GM19240 (cell line): ENCODE data around the gene ADORA1.

ENCODE experiments used
- DNase-seq: peaks from one replicate; pipeline ENCODE4 v3.0.0; 2011; ENCODE audit warnings: low spot score; ENCODE audit not compliant: insufficient read length

Gene ADORA1

GRCh38 chr1:203127666-203128430 lies at the start of gene ADORA1:
Gene ADORA1 (plus strand): TSS chr1:203127726. CDS start chr1:203128842, 1,116 bp downstream.
- no peak for DNase-seq

- no peak for DNase-seq
These were observed 49.6 kb upstream of the ADORA1 start for GRCh38 chr1:203077956-203078355.

- no peak for DNase-seq
These were observed 49.0 kb upstream of the ADORA1 start for GRCh38 chr1:203078478-203078877.

- no peak for DNase-seq
These were observed 47.1 kb upstream of the ADORA1 start for GRCh38 chr1:203080456-203080855.

GRCh38 chr1:203081465-203082230 lies 45.9 kb upstream of the ADORA1 start:
- no peak for DNase-seq

GRCh38 chr1:203082231-203082505 lies 45.4 kb upstream of the ADORA1 start:
- DNase-seq, result no peak

- no peak for DNase-seq
These were observed 44.7 kb upstream of the ADORA1 start for GRCh38 chr1:203082571-203083462.

GRCh38 chr1:203083463-203083921 lies 44.0 kb upstream of the ADORA1 start:
- no peak for DNase-seq

- DNase-seq, result no peak
These were observed 42.7 kb upstream of the ADORA1 start for GRCh38 chr1:203084588-203085527.

- no peak for DNase-seq
These were observed 41.8 kb upstream of the ADORA1 start, which contains the start of gene MYOG for GRCh38 chr1:203085528-203086406. Gene MYOG (minus strand): TSS chr1:203086012. CDS start chr1:203085961, 51 bp downstream.

- DNase-seq, result no peak
These were observed 40.3 kb upstream of the ADORA1 start for GRCh38 chr1:203086992-203087763.

GRCh38 chr1:203088441-203088840 lies 39.1 kb upstream of the ADORA1 start:
- no peak for DNase-seq

GRCh38 chr1:203089001-203089650 lies 38.4 kb upstream of the ADORA1 start:
- no peak for DNase-seq

GRCh38 chr1:203089651-203090045 lies 37.9 kb upstream of the ADORA1 start:
- DNase-seq, result no peak

GRCh38 chr1:203090421-203091198 lies 36.9 kb upstream of the ADORA1 start:
- DNase-seq, result no peak

GRCh38 chr1:203091199-203091477 lies 36.4 kb upstream of the ADORA1 start:
- DNase-seq, result no peak

- no peak for DNase-seq
These were observed 35.7 kb upstream of the ADORA1 start for GRCh38 chr1:203091761-203092330.
